Measurements from ENCODE around the gene PCYT1B.

PCYT1B gene

DNA sequence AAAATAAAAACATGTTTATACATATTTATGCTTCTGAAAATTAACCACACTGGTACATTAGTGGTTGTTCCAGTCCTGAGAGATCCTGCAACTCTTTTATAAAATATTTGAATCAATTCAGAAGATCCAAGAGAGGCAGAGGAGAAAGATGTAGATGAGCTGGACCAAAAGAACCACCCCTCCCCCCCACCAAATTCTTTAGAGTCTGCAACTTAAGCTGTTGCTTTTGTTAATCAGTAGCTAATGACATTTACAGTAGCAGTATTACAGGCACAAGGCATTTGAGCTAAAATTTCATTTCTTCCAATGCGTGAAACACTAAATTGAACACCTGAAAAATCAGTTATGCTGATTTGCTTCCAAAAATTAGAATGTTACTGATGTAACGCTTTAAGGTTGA, 120.5 kb downstream of the PCYT1B start:
- no peak for DNase-seq (ENCODE audit: low read depth in 3 of 3)

DNA sequence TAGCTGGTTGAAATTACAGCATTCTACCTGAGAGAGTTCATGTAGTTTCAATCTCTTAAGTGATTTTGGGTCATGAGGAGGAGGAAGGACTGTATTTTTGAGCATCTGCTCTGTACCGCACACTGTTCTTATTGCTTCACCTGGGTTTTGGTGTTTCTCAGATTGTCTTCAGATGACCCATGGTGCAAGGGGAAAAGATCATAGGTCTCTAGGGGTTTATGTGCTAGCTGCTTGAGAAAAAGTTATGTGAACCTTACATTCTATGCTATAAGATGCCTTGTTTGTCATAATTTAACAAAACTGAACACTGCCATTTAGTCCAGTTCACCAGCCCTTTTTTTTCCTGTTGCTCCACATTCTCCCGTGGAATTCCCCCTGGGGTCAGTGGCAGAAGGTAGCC, 121.7 kb downstream of the PCYT1B start:
- DNase-seq (ENCODE audit: low read depth in 3 of 3): no peak

DNA sequence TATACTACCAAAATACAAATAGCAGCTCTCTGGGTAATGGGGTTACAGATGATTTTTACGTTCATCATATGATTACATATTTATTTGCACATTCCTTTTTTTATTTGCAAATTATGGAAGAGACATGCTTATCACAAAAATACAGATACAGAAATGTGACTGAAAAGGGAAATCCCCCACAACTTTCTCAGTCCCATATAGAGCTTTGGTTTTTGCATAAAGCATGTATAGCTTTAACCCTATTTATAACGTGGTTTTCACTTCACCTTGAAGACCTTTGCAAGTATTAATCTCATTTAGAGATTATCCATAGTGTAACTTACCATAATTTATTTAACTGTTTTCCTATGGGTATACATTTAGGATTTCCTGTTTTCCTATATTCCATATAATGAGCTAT, 126.7 kb downstream of the PCYT1B start:
- DNase-seq (ENCODE audit: low read depth in 3 of 3): no peak

DNA sequence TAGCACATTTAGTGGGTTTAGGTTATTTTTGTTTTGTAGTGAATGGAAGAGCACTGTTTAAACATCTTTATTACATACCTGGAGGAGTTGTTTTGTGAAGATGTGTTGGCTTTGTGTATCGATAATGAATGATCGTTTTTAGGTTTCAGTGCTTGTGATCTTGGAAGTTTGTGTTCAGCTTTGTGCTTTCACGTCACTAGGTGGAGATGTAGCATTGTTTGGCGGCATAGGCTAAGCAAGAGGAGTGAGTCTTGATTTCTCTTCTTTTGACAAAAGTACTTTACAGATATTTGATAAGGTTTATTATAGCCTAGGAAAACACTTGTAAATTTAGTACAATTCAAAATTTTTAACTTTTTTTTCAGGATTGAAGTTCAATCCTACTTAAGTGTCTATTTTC, 131.7 kb downstream of the PCYT1B start:
- DNase-seq (ENCODE audit: low read depth in 3 of 3): no peak

DNA sequence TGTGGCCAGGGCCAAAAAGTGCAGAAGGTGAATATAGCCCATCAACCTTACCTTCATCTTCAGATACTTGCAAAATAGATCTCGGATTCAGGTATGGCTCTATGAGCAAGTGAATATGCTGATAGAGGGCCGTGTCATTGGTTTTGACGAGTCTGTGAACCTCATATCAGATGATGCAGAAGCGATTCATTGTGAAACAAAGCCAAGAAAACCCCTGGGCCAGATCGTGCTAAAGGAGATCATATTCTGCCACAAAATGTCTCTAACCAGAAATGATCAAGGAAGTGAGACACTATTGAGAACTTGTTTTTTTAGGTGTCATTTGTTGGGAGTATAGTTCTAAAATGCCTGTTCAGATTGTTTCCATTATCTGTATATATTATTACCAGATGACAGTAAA, 133.7 kb downstream of the PCYT1B start:
- DNase-seq (ENCODE audit: low read depth in 3 of 3): peak in 1 of 3 experiments; percentile 9

DNA sequence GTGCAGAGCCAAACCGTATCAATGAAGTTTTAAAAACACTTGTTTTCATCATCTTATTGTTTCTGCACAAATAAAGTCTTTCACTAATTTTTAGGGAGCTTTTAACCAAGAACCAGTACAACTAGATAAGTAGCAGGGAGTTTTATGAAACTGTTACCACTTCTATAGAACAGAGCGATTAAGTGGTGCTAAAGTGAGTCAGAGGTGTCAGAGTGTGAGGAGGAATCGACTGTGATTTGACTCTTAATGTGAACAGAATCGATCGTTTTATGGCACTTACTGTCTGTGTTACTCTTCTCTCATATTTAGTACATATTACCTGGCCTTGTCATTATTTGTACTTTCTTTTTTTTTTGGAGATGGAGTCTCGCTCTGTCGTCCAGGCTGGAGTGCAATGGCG, 138.8 kb downstream of the PCYT1B start:
- no peak for DNase-seq (ENCODE audit: low read depth in 3 of 3)

All from stimulated activated CD4-positive, alpha-beta T cell treated with anti-CD3 and anti-CD28 coated beads, TNF-alpha, amount 100 ng/mL, for 24 hours (primary cell).